Heart left ventricle (tissue), 16 donors: Measurements from ENCODE around the gene GPR137C. TPM values are rescaled to one million over a fixed set of nuclear protein-coding genes. Genes with fewer than 3 reads are reported as not detected.

Experiments used
- ATAC-seq, 4 donors: fragments of 200-7000 bp; cut with Tn5 transposase; one replicate each; pipeline ENCODE4 v1.9.1; 2020 to 2022; ENCODE audit warnings: moderate library complexity in 4 of 4, mild to moderate bottlenecking in 3 of 4, moderate number of reproducible peaks in 1 of 4
- DNase-seq, 5 donors: peaks; one replicate each; pipeline ENCODE4 v3.0.0-alpha.2; 2020
- H3K27ac ChIP-seq, 12 donors: fragments of 200-600 bp; sonication (generic) in 4 of 12; one replicate each; pipeline versions ENCODE4 v1.5.0 to v1.8.0; 2016 to 2022; ENCODE audit warnings: mild to moderate bottlenecking in 2 of 12
- H3K27me3 ChIP-seq, 9 donors: fragments of 200-600 bp; sonication (generic) in 2 of 9; one replicate each; pipeline versions ENCODE4 v1.5.1 to v1.8.0; 2016 to 2022; ENCODE audit warnings: mild to moderate bottlenecking in 3 of 9
- H3K36me3 ChIP-seq, 9 donors: fragments of 200-600 bp; sonication (generic) in 2 of 9; one replicate each; pipeline versions ENCODE4 v1.5.0 to v1.8.0; 2018 to 2022; ENCODE audit warnings: mild to moderate bottlenecking in 2 of 9
- H3K4me1 ChIP-seq, 12 donors: fragments of 200-600 bp; sonication (generic) in 4 of 12; one replicate each; pipeline versions ENCODE4 v1.5.0 to v1.8.0; 2016 to 2022; ENCODE audit warnings: mild to moderate bottlenecking in 3 of 12
- H3K4me3 ChIP-seq, 12 donors: fragments of 200-600 bp; sonication (generic) in 4 of 12; one replicate each; pipeline versions ENCODE4 v1.5.0 to v1.8.0; 2017 to 2022; ENCODE audit warnings: mild to moderate bottlenecking in 9 of 12, moderate library complexity in 4 of 12
- H3K9me3 ChIP-seq, 12 donors: fragments of 200-600 bp; sonication (generic) in 4 of 12; one replicate each; pipeline versions ENCODE4 v1.5.0 to v1.8.0; 2016 to 2022; ENCODE audit warnings: mild to moderate bottlenecking in 1 of 12
- POLR2A ChIP-seq, 2 donors: fragments of 450-650 bp; IDR thresholded peaks; one replicate each; pipeline ENCODE4 v1.6.1; 2017; ENCODE audit warnings: antibody characterized with exemption in 2 of 2, mild to moderate bottlenecking in 2 of 2, moderate library complexity in 2 of 2
- WGBS, 4 donors: extraction: QIAGEN DNeasy Blood & Tissue Kit in 2 of 4; methylation state at CpG; one replicate each; pipeline versions ENCODE4 v1.1.5 to v1.1.7; 2013 to 2018; 5-methylcytosine and 5-hydroxymethylcytosine counted together
- intact Hi-C, 10 donors: fragments of 100-400 bp; cut with DNase I; formaldehyde crosslinking; loops; one replicate each; pipeline versions ENCODE4 v1.11.1 to v1.14.2; 2022
- polyA plus RNA-seq, 2 donors: library from polyadenylated mRNA; stranded (reverse); fragments of 200-250 nt; gene quantifications; one replicate each; pipeline ENCODE4 v1.2.3, GENCODE V29; 2013
- total RNA-seq, 9 donors: library from RNA; depleted of rRNA in 2 of 9; stranded (reverse); fragments of >200 nt in 2 of 9; fragmentation: NEBNext Ultra II Directional in 3 of 9; extraction: Animal tissue kit (Norgen Biotek cat#: 25700) in 3 of 9; gene quantifications; one replicate each; pipeline versions ENCODE4 v1.1.0 to v1.2.4, GENCODE V29; 2016 to 2023
- TF ChIP-seq, protein P1 (sequence below), 12 donors: fragments of 200-600 bp; sonication (generic) in 4 of 12; IDR thresholded peaks; one replicate each; pipeline versions ENCODE4 v1.5.0 to v1.8.0; 2018 to 2022; ENCODE audit warnings: antibody characterized with exemption in 12 of 12, mild to moderate bottlenecking in 5 of 12
- donor health status: ischemic (EF 13 %, LVEDD 7.1; RV severe dilation, severe dysfunction).
- donor health status: healthy with polysubstance abuse.
- donor health status: DM: no; HTN: yes; CAD: no.
- donor health status: DM: no; HTN: no; CAD: no.
- donor health status: ischemic (EF 25% LVEDD 6.9; RV normal size, moderate dysfunction).
- donor health status: ischemic (EF 25% LVEDD 5.7; RV mildly dilated, moderate dysfunction).
- donor health status: healthy.
- donor health status: DM: yes; HTN: yes; CAD: no.
- donor health status: ischemic (EF 35%, LVEDD 5.7; RV mildly dilated, moderate dysfunction).
- donor health status: nonischemic (EF 11% LVEDD 7.7; RV severe dilation, severe dysfunction).
- donor health status: DM: yes; HTN: yes; CAD: no.
- donor health status: PGD.
- donor health status: ischemic (EF 29% LVEDD 5.4; RV normal size, mild dysfunction).
- donor health status: nonischemic (EF 23%, LVEDD 6.1; RV moderate dilation, normal function).

The GPR137C gene
- total and polyA plus RNA-seq, 11 donors, result 0.61 to 1.9 (median 1.1) TPM

GRCh38 chr14:52538623-52539022, 14.0 kb upstream of the GPR137C start:
- intact Hi-C loops, result no loop called here
- Histone ChIP-seq H3K4me1 (peaks cover 0 to 8% (median 0%) of the 10 kb centered on the region in 12 donors), H3K27ac (peak overlapping the region in 1 of 12 donors; percentile 56), H3K36me3 (peaks cover 0 to 73% (median 21%) of the 10 kb centered on the region in 9 donors), H3K9me3 (no peaks in the 10 kb centered on the region), H3K27me3 (no peaks in the 10 kb centered on the region), H3K4me3 (no peak overlapping the region)
- TF ChIP-seq, protein P1, sequence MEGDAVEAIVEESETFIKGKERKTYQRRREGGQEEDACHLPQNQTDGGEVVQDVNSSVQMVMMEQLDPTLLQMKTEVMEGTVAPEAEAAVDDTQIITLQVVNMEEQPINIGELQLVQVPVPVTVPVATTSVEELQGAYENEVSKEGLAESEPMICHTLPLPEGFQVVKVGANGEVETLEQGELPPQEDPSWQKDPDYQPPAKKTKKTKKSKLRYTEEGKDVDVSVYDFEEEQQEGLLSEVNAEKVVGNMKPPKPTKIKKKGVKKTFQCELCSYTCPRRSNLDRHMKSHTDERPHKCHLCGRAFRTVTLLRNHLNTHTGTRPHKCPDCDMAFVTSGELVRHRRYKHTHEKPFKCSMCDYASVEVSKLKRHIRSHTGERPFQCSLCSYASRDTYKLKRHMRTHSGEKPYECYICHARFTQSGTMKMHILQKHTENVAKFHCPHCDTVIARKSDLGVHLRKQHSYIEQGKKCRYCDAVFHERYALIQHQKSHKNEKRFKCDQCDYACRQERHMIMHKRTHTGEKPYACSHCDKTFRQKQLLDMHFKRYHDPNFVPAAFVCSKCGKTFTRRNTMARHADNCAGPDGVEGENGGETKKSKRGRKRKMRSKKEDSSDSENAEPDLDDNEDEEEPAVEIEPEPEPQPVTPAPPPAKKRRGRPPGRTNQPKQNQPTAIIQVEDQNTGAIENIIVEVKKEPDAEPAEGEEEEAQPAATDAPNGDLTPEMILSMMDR (IDR thresholded peaks at IDR 0.05), result no peak
- TF ChIP-seq POLR2A (IDR thresholded peaks at IDR 0.05), result no peak
- no peak for DNase-seq
- ATAC-seq, result no peak
- WGBS, 4 donors, result 73 to 82% (median 78%) methylated on average over 2 of the region's 2 CpGs

DNA sequence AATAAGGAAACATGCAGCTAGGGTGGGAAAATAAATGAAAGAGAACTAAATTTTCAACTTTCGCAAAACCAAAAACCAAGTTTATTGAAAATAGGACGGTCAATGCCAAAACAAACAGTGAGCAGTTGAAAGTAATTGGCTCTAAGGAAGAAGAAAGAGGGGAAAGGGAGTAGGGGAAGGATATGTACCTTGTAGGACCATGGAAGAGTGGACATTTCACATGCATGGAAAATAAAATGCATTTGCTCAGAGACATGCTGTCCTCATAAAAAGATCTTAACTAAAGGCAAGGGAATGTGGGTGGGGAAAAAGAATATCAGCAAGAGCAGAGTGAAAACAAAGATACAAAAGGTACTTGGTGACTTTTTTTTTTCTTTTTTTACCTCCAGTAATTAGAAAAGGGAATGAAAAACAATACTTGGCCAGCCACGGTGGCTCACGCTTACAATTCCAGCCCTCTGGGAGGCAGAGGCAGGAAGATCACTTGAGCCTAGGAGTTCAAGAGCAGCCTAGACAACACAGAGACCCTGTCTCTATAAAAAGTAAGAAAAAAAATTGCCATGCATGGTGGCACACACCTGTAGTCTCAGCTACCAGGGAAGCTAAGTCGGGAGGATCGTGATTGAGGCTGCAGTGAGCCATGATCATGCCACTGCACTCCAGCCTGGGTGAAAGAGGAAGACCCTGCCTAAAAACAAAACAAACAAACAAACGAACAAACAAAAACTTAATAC, 6.9 kb upstream of the GPR137C start:
- ATAC-seq (no peak), DNase-seq (no peak)
- TF ChIP-seq, protein P1 (IDR thresholded peaks at IDR 0.05), result no peak
- no peak for TF ChIP-seq POLR2A (IDR thresholded peaks at IDR 0.05)
- Histone ChIP-seq H3K4me3 (no peak overlapping the region), H3K27me3 (no peaks in the 10 kb centered on the region), H3K9me3 (no peaks in the 10 kb centered on the region), H3K27ac (no peak overlapping the region), H3K36me3 (peaks cover 0 to 16% (median 0%) of the 10 kb centered on the region in 9 donors), H3K4me1 (peaks cover 0 to 28% (median 9%) of the 10 kb centered on the region in 12 donors)
- 75 to 82% (median 77%) methylated on average over 7 of the region's 7 CpGs for WGBS, 4 donors
- intact Hi-C loops, result no loop called here

DNA sequence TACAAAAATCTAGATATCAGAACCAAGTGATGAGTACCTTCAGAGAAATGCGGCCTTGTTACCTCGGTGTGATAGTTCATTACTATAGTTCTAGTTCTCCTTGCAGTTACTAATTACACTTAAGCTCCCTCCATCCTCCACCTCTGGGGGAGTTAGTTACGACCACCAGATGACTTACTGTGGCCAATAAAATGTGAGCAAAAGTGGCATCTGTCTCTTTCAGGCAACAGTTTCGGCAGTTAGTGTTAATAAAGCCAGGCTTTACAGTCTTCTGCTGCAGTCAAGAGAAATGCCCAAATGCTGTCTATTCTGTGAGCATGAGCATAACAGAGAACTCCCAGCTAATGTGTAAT, 6.3 kb upstream of the GPR137C start:
- H3K4me3 ChIP-seq, result no peak overlapping the region
- H3K27ac ChIP-seq, result no peak overlapping the region
- 92 to 97% (median 92%) methylated on average over 4 of the region's 4 CpGs for WGBS, 4 donors
- ATAC-seq (no peak), DNase-seq (no peak)
- intact Hi-C loops, result no loop called here
- no peak for TF ChIP-seq POLR2A (IDR thresholded peaks at IDR 0.05)
- TF ChIP-seq, protein P1 (IDR thresholded peaks at IDR 0.05), result no peak
- peaks cover 0 to 34% (median 12%) of the 10 kb centered on the region in 12 donors for H3K4me1 ChIP-seq
- H3K36me3 ChIP-seq, result peaks cover 0 to 13% (median 0%) of the 10 kb centered on the region in 9 donors
- no peaks in the 10 kb centered on the region for H3K9me3 ChIP-seq
- H3K27me3 ChIP-seq, result no peaks in the 10 kb centered on the region

DNA sequence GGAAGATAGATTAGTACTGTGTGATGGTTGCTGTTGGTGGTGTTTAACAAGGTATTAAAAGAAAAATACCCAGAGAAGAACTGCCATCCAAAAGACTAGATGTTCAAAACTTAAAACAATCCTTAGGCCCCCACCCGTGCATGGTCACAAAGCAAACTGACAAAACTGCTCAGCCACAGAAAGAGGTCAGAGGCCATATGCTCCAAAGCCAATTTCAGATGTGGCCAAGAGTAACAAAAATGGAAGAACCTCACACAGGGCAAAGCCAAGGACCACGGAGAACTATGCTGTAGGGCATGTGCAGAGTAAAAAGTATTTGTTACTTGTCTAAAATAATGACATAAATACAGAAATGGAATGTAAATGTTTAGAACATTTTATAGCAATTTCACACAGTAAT, 5.6 kb upstream of the GPR137C start:
- no peaks in the 10 kb centered on the region for H3K27me3 ChIP-seq
- H3K9me3 ChIP-seq, result no peaks in the 10 kb centered on the region
- TF ChIP-seq, protein P1 (IDR thresholded peaks at IDR 0.05), result no peak
- no peak for TF ChIP-seq POLR2A (IDR thresholded peaks at IDR 0.05)
- H3K27ac ChIP-seq, result no peak overlapping the region
- H3K4me3 ChIP-seq, result no peak overlapping the region
- WGBS, 4 donors, result 65 to 82% (median 70%) methylated on average over 2 of the region's 2 CpGs
- intact Hi-C loops, result no loop called here
- ATAC-seq (no peak), DNase-seq (no peak)
- peaks cover 0 to 36% (median 16%) of the 10 kb centered on the region in 12 donors for H3K4me1 ChIP-seq
- peaks cover 0 to 7% (median 0%) of the 10 kb centered on the region in 9 donors for H3K36me3 ChIP-seq
